ENCODE data around the gene BRD9. TPM values are rescaled to one million over a fixed set of nuclear protein-coding genes. Genes with fewer than 3 reads are reported as not detected.

The BRD9 gene
- 27.3 and 30.6 TPM in 2 replicates for total RNA-seq

GRCh38 chr5:892394-893136 is at the start of gene BRD9, which contains the start of gene TRIP13:
Gene BRD9 (minus strand): TSS chr5:892801. CDS start chr5:892657, 144 bp downstream.
Gene TRIP13 (plus strand): TSS chr5:892884. CDS start chr5:892999, 115 bp downstream.

GRCh38 chr5:850511-851006 is 42.0 kb downstream of the BRD9 start, which contains the start of gene ZDHHC11:
Gene ZDHHC11 (minus strand): TSS chr5:850986. CDS start chr5:850602, 384 bp downstream.

Other genes starting within 250 kb of the BRD9 start
- gene TPPP, start 199.4 kb downstream of the BRD9 start, total RNA-seq = 0.24 TPM in 1 of 2 replicates, not detected in the other
- gene ZDHHC11B, start 108.1 kb downstream of the BRD9 start, total RNA-seq = not detected in 2 replicates
- gene ZDHHC11, start 41.8 kb downstream of the BRD9 start, total RNA-seq = 1.3 TPM in 1 of 2 replicates, not detected in the other
- 6.1 and 28.8 TPM in 2 replicates for gene TRIP13, start 83 bp upstream of the BRD9 start, total RNA-seq
- 2.1 and 102 TPM in 2 replicates for gene NKD2, start 116.0 kb upstream of the BRD9 start, total RNA-seq
- gene SLC12A7, start 219.3 kb upstream of the BRD9 start, total RNA-seq = 8.1 and 26.0 TPM in 2 replicates